ENCODE data around the gene TRPM5.

TRPM5 gene

DNA sequence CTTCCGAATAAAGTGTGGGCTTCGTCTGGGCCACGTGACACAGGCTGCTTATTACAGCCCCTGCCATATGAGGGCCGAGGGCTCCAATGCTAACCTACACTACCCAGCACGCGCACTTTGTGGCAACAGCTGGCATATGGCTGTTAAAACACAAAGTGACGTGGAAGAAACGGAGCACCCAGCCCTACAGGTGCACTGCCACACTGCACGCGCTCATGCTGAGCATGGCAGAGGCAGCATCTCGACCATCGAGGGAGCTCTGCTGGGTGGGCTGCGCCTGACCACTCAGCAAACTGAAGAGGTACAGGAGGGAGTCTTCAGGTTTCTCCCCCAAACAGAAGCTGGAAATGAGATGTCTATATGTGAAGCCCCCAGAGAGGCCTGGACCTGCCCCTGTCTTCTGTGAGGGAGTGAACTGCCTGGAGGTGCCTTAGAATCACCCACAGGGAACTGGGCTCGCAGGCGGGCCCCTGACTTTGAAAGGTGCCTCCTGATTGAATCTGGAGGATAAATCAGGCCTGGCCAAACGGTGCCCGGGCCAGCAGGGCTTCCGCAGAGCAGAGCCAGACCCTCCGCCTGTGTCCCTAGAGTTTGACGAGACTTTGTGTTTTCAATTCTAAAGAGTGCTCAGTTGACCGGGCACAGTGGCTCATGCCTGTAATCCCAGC, 25.5 kb downstream of the TRPM5 start:
- Histone ChIP-seq H3K36me3 (ENCODE audit: low read length) (no peaks in the 10 kb centered on the region), H4K20me1 (ENCODE audit: low read depth, low read length) (no peaks in the 10 kb centered on the region), H3K9me2 (replicated peaks; ENCODE audit: insufficient read depth, low read length) (no peaks in the 10 kb centered on the region), H3K9me3 (ENCODE audit: insufficient read depth, low read length) (no peaks in the 10 kb centered on the region), H3K4me3 (ENCODE audit: insufficient read depth, low read length, poor library complexity, severe bottlenecking) (no peak overlapping the region), H3K4me2 (ENCODE audit: low read depth, low read length, poor library complexity, severe bottlenecking) (no peak overlapping the region), H3K9ac (ENCODE audit: low read length) (no peak overlapping the region), H2AFZ (ENCODE audit: low read depth, low read length, severe bottlenecking) (no peak overlapping the region), H3K79me2 (ENCODE audit: insufficient read depth, low read length) (no peaks in the 10 kb centered on the region), H3F3A (ENCODE audit: insufficient read depth) (no peaks in the 10 kb centered on the region), H3K27me3 (ENCODE audit: low read length) (no peaks in the 10 kb centered on the region), H3K27ac (ENCODE audit: low read depth, low read length) (no peak overlapping the region)
- no peak for TF ChIP-seq EZH2phosphoT487 (conservative IDR thresholded peaks at IDR 0.05; ENCODE audit: low read length)
- TF ChIP-seq, protein P1, sequence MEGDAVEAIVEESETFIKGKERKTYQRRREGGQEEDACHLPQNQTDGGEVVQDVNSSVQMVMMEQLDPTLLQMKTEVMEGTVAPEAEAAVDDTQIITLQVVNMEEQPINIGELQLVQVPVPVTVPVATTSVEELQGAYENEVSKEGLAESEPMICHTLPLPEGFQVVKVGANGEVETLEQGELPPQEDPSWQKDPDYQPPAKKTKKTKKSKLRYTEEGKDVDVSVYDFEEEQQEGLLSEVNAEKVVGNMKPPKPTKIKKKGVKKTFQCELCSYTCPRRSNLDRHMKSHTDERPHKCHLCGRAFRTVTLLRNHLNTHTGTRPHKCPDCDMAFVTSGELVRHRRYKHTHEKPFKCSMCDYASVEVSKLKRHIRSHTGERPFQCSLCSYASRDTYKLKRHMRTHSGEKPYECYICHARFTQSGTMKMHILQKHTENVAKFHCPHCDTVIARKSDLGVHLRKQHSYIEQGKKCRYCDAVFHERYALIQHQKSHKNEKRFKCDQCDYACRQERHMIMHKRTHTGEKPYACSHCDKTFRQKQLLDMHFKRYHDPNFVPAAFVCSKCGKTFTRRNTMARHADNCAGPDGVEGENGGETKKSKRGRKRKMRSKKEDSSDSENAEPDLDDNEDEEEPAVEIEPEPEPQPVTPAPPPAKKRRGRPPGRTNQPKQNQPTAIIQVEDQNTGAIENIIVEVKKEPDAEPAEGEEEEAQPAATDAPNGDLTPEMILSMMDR (IDR thresholded peaks at IDR 0.05; ENCODE audit: insufficient read depth, low read length, poor library complexity, severe bottlenecking), result no peak

GRCh38 chr11:2417856-2418692, 26.2 kb downstream of the TRPM5 start:
- H3K9me2 ChIP-seq (replicated peaks; ENCODE audit: insufficient read depth, low read length), result no peaks in the 10 kb centered on the region
- H2AFZ ChIP-seq (ENCODE audit: low read depth, low read length, severe bottlenecking), result no peak overlapping the region
- H3K9ac ChIP-seq (ENCODE audit: low read length), result no peak overlapping the region
- H3K27me3 ChIP-seq (ENCODE audit: low read length), result no peaks in the 10 kb centered on the region
- H3K79me2 ChIP-seq (ENCODE audit: insufficient read depth, low read length), result no peaks in the 10 kb centered on the region
- H3K36me3 ChIP-seq (ENCODE audit: low read length), result no peaks in the 10 kb centered on the region
- no peak overlapping the region for H3K4me2 ChIP-seq (ENCODE audit: low read depth, low read length, poor library complexity, severe bottlenecking)
- TF ChIP-seq, protein P1 (IDR thresholded peaks at IDR 0.05; ENCODE audit: insufficient read depth, low read length, poor library complexity, severe bottlenecking), result no peak
- no peak for TF ChIP-seq EZH2phosphoT487 (conservative IDR thresholded peaks at IDR 0.05; ENCODE audit: low read length)
- H3K9me3 ChIP-seq (ENCODE audit: insufficient read depth, low read length), result no peaks in the 10 kb centered on the region
- no peak overlapping the region for H3K27ac ChIP-seq (ENCODE audit: low read depth, low read length)
- no peaks in the 10 kb centered on the region for H4K20me1 ChIP-seq (ENCODE audit: low read depth, low read length)
- no peaks in the 10 kb centered on the region for H3F3A ChIP-seq (ENCODE audit: insufficient read depth)
- no peak overlapping the region for H3K4me3 ChIP-seq (ENCODE audit: insufficient read depth, low read length, poor library complexity, severe bottlenecking)

- Histone ChIP-seq H3K9me3 (ENCODE audit: insufficient read depth, low read length) (no peaks in the 10 kb centered on the region), H2AFZ (ENCODE audit: low read depth, low read length, severe bottlenecking) (no peak overlapping the region), H3K4me2 (ENCODE audit: low read depth, low read length, poor library complexity, severe bottlenecking) (no peak overlapping the region), H3K4me3 (ENCODE audit: insufficient read depth, low read length, poor library complexity, severe bottlenecking) (no peak overlapping the region), H4K20me1 (ENCODE audit: low read depth, low read length) (no peaks in the 10 kb centered on the region), H3K9me2 (replicated peaks; ENCODE audit: insufficient read depth, low read length) (no peaks in the 10 kb centered on the region), H3K36me3 (ENCODE audit: low read length) (no peaks in the 10 kb centered on the region), H3K27me3 (ENCODE audit: low read length) (no peaks in the 10 kb centered on the region), H3K27ac (ENCODE audit: low read depth, low read length) (no peak overlapping the region), H3K79me2 (ENCODE audit: insufficient read depth, low read length) (no peaks in the 10 kb centered on the region), H3F3A (ENCODE audit: insufficient read depth) (no peaks in the 10 kb centered on the region), H3K9ac (ENCODE audit: low read length) (no peak overlapping the region)
- TF ChIP-seq, protein P1 (IDR thresholded peaks at IDR 0.05; ENCODE audit: insufficient read depth, low read length, poor library complexity, severe bottlenecking), result no peak
- no peak for TF ChIP-seq EZH2phosphoT487 (conservative IDR thresholded peaks at IDR 0.05; ENCODE audit: low read length)
Observed at GRCh38 chr11:2416765-2417164, 27.5 kb downstream of the TRPM5 start.

Measured in SU-DHL-6 (cell line).